B cell (primary cell): ENCODE data around the gene ELP2. TPM values are rescaled to one million over a fixed set of nuclear protein-coding genes. Genes with fewer than 3 reads are reported as not detected.

ENCODE experiments used
- ATAC-seq: fragments of 200-7000 bp; cut with Tn5 transposase; one replicate; pipeline ENCODE4 v1.10.0; 2021; ENCODE audit warnings: low read depth, mild to moderate bottlenecking, moderate number of reproducible peaks, moderate library complexity
- CTCF ChIA-PET: fragments of 350-600 bp; sonication (Branson Sonifier 250); formaldehyde crosslinking; loops from one replicate; lab custom pipeline; 2021; ENCODE audit warnings: antibody characterized with exemption, inconsistent platforms; lab: Charles Lee
- POLR2A ChIA-PET: fragments of 350-600 bp; sonication (Branson Sonifier 250); formaldehyde crosslinking; loops from one replicate; lab custom pipeline; 2021; ENCODE audit warnings: antibody characterized with exemption; lab: Charles Lee
- DNase-seq: peaks from one replicate; pipeline ENCODE4 v3.0.0; 2013
- H2AFZ ChIP-seq: 2 replicates; pipeline ENCODE4 v1.6.1; 2012; ENCODE audit warnings: mild to moderate bottlenecking, low read depth, low read length; ENCODE audit not compliant: insufficient read depth, poor library complexity, severe bottlenecking
- H3K27ac ChIP-seq, 2 donors: 1 replicate in 1 of 2; 2 replicates in 1 of 2; pipeline ENCODE4 v1.5.1; 2012 to 2013; ENCODE audit warnings: low read length in 2 of 2, mild to moderate bottlenecking in 2 of 2, moderate library complexity in 1 of 2
- H3K27me3 ChIP-seq, 4 experiments: fragments of 200-600 bp in 1 of 4; sonication (generic) in 1 of 4; replicated peaks in 1 of 4; 1 replicate in 2 of 4; 2 replicates in 2 of 4; pipeline versions ENCODE4 v1.6.1 to v1.7.0; 2013 to 2016; ENCODE audit warnings: low read length in 3 of 4, mild to moderate bottlenecking in 2 of 4, mixed read lengths in 1 of 4, moderate library complexity in 1 of 4; ENCODE audit not compliant: insufficient read depth in 4 of 4, control insufficient read depth in 3 of 4; ENCODE audit errors: control extremely low read depth in 1 of 4
- H3K36me3 ChIP-seq, 2 experiments: replicated peaks in 1 of 2; 1 replicate in 1 of 2; 2 replicates in 1 of 2; pipeline versions ENCODE4 v1.6.1 to v1.7.1; 2013; ENCODE audit warnings: low read length in 1 of 2; ENCODE audit not compliant: insufficient read depth in 2 of 2, control insufficient read depth in 1 of 2; ENCODE audit errors: control extremely low read depth in 1 of 2, extremely low read depth in 1 of 2
- H3K4me1 ChIP-seq, 2 donors: fragments of 200-600 bp in 1 of 2; sonication (generic) in 1 of 2; 1 replicate in 1 of 2; 2 replicates in 1 of 2; pipeline versions ENCODE4 v1.5.1 to v1.6.1; 2013 to 2017; ENCODE audit warnings: low read length in 2 of 2; ENCODE audit not compliant: control insufficient read depth in 2 of 2, insufficient read depth in 2 of 2
- H3K4me2 ChIP-seq: replicated peaks from 2 replicates; pipeline ENCODE3; 2012; ENCODE audit warnings: mild to moderate bottlenecking, low read depth, low read length; ENCODE audit not compliant: poor library complexity, severe bottlenecking
- H3K4me3 ChIP-seq, 5 experiments: fragments of 200-600 bp in 1 of 5; sonication (generic) in 1 of 5; 1 replicate in 3 of 5; 2 replicates in 2 of 5; pipeline versions ENCODE4 v1.5.1 to v1.7.0; 2011 to 2016; ENCODE audit warnings: low read length in 4 of 5, mild to moderate bottlenecking in 4 of 5, low read depth in 2 of 5, control low read depth in 1 of 5, moderate library complexity in 1 of 5; ENCODE audit not compliant: insufficient read depth in 1 of 5; ENCODE audit errors: control extremely low read depth in 1 of 5, extremely low read depth in 1 of 5
- H3K79me2 ChIP-seq: fragments of 200-600 bp; sonication (generic); one replicate; pipeline ENCODE4 v1.6.0; 2016; ENCODE audit warnings: low read length; ENCODE audit not compliant: control insufficient read depth, insufficient read depth
- H3K9ac ChIP-seq: fragments of 200-600 bp; sonication (generic); 2 replicates; pipeline ENCODE4 v1.6.1; 2017; ENCODE audit warnings: mild to moderate bottlenecking, low read length, moderate library complexity
- H3K9me3 ChIP-seq, 3 donors: one replicate each; pipeline versions ENCODE4 v1.6.1 to v1.7.1; 2013; ENCODE audit warnings: low read length in 2 of 3; ENCODE audit not compliant: control insufficient read depth in 2 of 3, insufficient read depth in 1 of 3; ENCODE audit errors: control extremely low read depth in 1 of 3
- H4K20me1 ChIP-seq: 2 replicates; pipeline ENCODE4 v1.6.0; 2012; ENCODE audit warnings: mild to moderate bottlenecking, low read length; ENCODE audit not compliant: insufficient read depth, control insufficient read depth, poor library complexity, severe bottlenecking
- H3K27ac Mint-ChIP-seq: one replicate; pipeline ENCODE4 v1.8.0; 2021; ENCODE audit warnings: mixed read lengths
- H3K27me3 Mint-ChIP-seq: one replicate; pipeline ENCODE4 v1.8.0; 2021; ENCODE audit warnings: mixed read lengths
- H3K4me1 Mint-ChIP-seq: one replicate; pipeline ENCODE4 v1.8.0; 2021; ENCODE audit warnings: mixed read lengths
- H3K4me3 Mint-ChIP-seq: one replicate; pipeline ENCODE4 v1.8.0; 2021; ENCODE audit warnings: mixed read lengths
- H3K9me3 Mint-ChIP-seq: one replicate; pipeline ENCODE4 v1.8.0; 2022; ENCODE audit warnings: mixed read lengths; ENCODE audit not compliant: insufficient read depth
- EZH2 ChIP-seq: IDR thresholded peaks from 2 replicates; pipeline ENCODE4 v1.6.1; 2012; ENCODE audit warnings: borderline replicate concordance, low read depth, mild to moderate bottlenecking, moderate library complexity, low read length; ENCODE audit not compliant: insufficient read depth, poor library complexity, severe bottlenecking
- intact Hi-C: fragments of 100-400 bp; cut with micrococcal nuclease; formaldehyde crosslinking; loops from one replicate; pipeline ENCODE4 v1.10.0; 2022
- polyA plus RNA-seq: library from polyadenylated mRNA; depleted of rRNA; stranded (reverse); fragments of >200 nt; gene quantifications from 2 replicates; pipeline ENCODE4 v1.2.3, GENCODE V29; 2012
- total RNA-seq, 2 donors: library from RNA; stranded (reverse); fragments of 120-200 nt in 1 of 2; gene quantifications; 1 replicate in 1 of 2; 2 replicates in 1 of 2; pipeline versions ENCODE4 v1.2.3 to v1.2.4, GENCODE V29; 2013 to 2022
- TF ChIP-seq, protein P1 (sequence below): fragments of 200-600 bp; IDR thresholded peaks from one replicate; pipeline ENCODE4 v1.8.0; 2022; ENCODE audit warnings: antibody characterized with exemption, mild to moderate bottlenecking

The ELP2 gene
- total and polyA plus RNA-seq, 2 donors (not counting 1 experiment from before 2014, with no cell fraction given) = 45.7 to 137 TPM

DNA sequence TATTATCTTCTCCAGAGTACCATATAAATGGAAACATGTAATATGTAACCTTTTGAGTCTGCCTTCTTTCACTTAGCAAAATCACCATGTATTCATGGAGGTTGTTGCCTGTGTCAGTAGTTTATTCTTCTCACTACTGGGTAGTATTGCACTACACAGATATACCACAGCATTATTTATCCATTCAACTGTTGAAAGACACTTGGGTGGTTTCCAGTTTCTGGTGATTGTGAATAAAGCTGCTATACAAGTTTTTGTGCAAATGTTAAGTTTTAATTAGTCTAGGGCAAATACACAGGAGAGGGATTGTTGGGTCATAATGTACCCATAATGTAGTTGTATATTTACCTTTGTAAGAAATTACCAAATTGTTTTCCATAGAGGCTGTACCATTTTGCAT, 32.7 kb upstream of the ELP2 start:
- H3K79me2 ChIP-seq = no peaks in the 10 kb centered on the region
- no peaks in the 10 kb centered on the region for H3K9me3 Mint-ChIP-seq
- peaks cover 10% of the 10 kb centered on the region for H3K27me3 Mint-ChIP-seq
- H3K4me3 Mint-ChIP-seq = no peak overlapping the region
- H3K9ac ChIP-seq = no peak overlapping the region
- no peaks in the 10 kb centered on the region for H3K36me3 ChIP-seq
- H3K4me2 ChIP-seq = no peak overlapping the region
- no peak overlapping the region for H3K27ac ChIP-seq
- H4K20me1 ChIP-seq = no peaks in the 10 kb centered on the region
- H3K4me1 ChIP-seq = no peaks in the 10 kb centered on the region
- POLR2A ChIA-PET = no interaction called here
- H2AFZ ChIP-seq = no peak overlapping the region
- ATAC-seq (no peak), DNase-seq (no peak)
- intact Hi-C loops = loop anchor here (1.0 kb wide), 2 partner anchors 80 to 187 kb away; no protein-coding TSS in a partner anchor
- H3K4me3 ChIP-seq = no peak overlapping the region
- no peaks in the 10 kb centered on the region for H3K4me1 Mint-ChIP-seq
- H3K27ac Mint-ChIP-seq = no peak overlapping the region
- CTCF ChIA-PET = interaction anchor here (0.9 to 9.1 kb wide), 3 partner anchors 79 to 340 kb away, joined by 5 to 213 read pairs (median 10); no protein-coding TSS in a partner anchor
- no peaks in the 10 kb centered on the region for H3K27me3 ChIP-seq
- H3K9me3 ChIP-seq = peaks cover 0 to 5% (median 0%) of the 10 kb centered on the region in 3 donors
- TF ChIP-seq, protein P1, sequence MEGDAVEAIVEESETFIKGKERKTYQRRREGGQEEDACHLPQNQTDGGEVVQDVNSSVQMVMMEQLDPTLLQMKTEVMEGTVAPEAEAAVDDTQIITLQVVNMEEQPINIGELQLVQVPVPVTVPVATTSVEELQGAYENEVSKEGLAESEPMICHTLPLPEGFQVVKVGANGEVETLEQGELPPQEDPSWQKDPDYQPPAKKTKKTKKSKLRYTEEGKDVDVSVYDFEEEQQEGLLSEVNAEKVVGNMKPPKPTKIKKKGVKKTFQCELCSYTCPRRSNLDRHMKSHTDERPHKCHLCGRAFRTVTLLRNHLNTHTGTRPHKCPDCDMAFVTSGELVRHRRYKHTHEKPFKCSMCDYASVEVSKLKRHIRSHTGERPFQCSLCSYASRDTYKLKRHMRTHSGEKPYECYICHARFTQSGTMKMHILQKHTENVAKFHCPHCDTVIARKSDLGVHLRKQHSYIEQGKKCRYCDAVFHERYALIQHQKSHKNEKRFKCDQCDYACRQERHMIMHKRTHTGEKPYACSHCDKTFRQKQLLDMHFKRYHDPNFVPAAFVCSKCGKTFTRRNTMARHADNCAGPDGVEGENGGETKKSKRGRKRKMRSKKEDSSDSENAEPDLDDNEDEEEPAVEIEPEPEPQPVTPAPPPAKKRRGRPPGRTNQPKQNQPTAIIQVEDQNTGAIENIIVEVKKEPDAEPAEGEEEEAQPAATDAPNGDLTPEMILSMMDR = no peak
- TF ChIP-seq EZH2 = no peak

DNA sequence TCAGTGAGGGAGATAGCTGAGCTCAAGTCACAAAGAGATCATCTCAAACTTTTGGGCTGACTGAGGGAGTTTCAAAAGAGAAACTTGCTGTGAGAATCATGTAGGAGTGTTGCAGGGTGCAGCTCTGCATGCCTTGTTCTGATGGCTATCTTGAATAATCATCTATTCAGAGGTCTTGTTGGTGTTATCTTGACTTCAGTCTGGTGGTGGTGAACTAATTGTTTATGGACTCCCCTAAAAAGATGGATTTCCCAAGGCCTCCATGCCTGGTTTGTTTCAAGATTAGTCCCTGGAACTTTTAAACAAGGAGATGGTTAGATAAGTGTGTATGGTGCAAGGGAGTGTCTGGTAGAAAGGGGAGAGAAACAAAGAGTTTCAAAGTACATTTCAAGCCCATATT, 30.4 kb upstream of the ELP2 start:
- no peaks in the 10 kb centered on the region for H3K9me3 Mint-ChIP-seq
- H3K27ac Mint-ChIP-seq = no peak overlapping the region
- Histone ChIP-seq H3K4me3 (no peak overlapping the region), H3K4me1 (no peaks in the 10 kb centered on the region), H3K4me2 (no peak overlapping the region), H3K9me3 (peaks cover 0 to 14% (median 4%) of the 10 kb centered on the region in 3 donors), H2AFZ (no peak overlapping the region), H3K36me3 (no peaks in the 10 kb centered on the region), H3K27me3 (no peaks in the 10 kb centered on the region), H4K20me1 (no peaks in the 10 kb centered on the region), H3K9ac (no peak overlapping the region), H3K27ac (no peak overlapping the region), H3K79me2 (no peaks in the 10 kb centered on the region)
- TF ChIP-seq, protein P1 = no peak
- DNase-seq = no peak
- ChIA-PET CTCF (interaction anchor here (0.7 to 9.1 kb wide), 4 partner anchors 32 to 184 kb away, joined by 3 to 213 read pairs (median 4); no protein-coding TSS in a partner anchor), POLR2A (interaction anchor here (0.7 kb wide), 1 partner anchor 9 kb away, joined by 9 read pairs; no protein-coding TSS in a partner anchor)
- no peak for ATAC-seq
- no peaks in the 10 kb centered on the region for H3K4me1 Mint-ChIP-seq
- intact Hi-C loops = no loop called here
- H3K4me3 Mint-ChIP-seq = no peak overlapping the region
- H3K27me3 Mint-ChIP-seq = peaks cover 20% of the 10 kb centered on the region
